Right lobe of liver (tissue), 6 donors: Measurements from ENCODE around the gene OGFOD3. TPM values are rescaled to one million over a fixed set of nuclear protein-coding genes. Genes with fewer than 3 reads are reported as not detected.

Source experiments
- ATAC-seq, 4 donors: fragments of 200-7000 bp; cut with Tn5 transposase; one replicate each; pipeline ENCODE4 v1.9.1; 2020; ENCODE audit warnings: mild to moderate bottlenecking in 4 of 4, moderate library complexity in 4 of 4
- DNase-seq, 3 donors: peaks; one replicate each; pipeline ENCODE4 v3.0.0-alpha.2; 2020
- H3K27ac ChIP-seq, 3 donors: fragments of 200-600 bp; one replicate each; pipeline ENCODE4 v1.8.0; 2022
- H3K27me3 ChIP-seq, 2 donors: fragments of 200-600 bp; one replicate each; pipeline ENCODE4 v1.8.0; 2022
- H3K36me3 ChIP-seq, 4 donors: fragments of 200-600 bp; sonication (generic) in 1 of 4; one replicate each; pipeline versions ENCODE4 v1.5.1 to v1.8.0; 2017 to 2022; ENCODE audit warnings: control low read depth in 1 of 4
- H3K4me1 ChIP-seq, 4 donors: fragments of 200-600 bp; sonication (generic) in 1 of 4; one replicate each; pipeline versions ENCODE4 v1.5.1 to v1.8.0; 2017 to 2022; ENCODE audit warnings: control low read depth in 1 of 4
- H3K4me3 ChIP-seq, 3 donors: fragments of 200-600 bp; one replicate each; pipeline ENCODE4 v1.8.0; 2022
- H3K9me3 ChIP-seq, 4 donors: fragments of 200-600 bp; sonication (generic) in 1 of 4; one replicate each; pipeline versions ENCODE4 v1.5.1 to v1.8.0; 2017 to 2022; ENCODE audit warnings: control low read depth in 1 of 4
- CTCF ChIP-seq, 4 donors: fragments of 200-600 bp in 3 of 4; fragments of 450-650 bp in 1 of 4; IDR thresholded peaks; one replicate each; pipeline versions ENCODE4 v1.5.1 to v1.8.0; 2016 to 2022; ENCODE audit warnings: antibody characterized with exemption in 4 of 4, mild to moderate bottlenecking in 2 of 4
- POLR2A ChIP-seq: fragments of 450-650 bp; IDR thresholded peaks from one replicate; pipeline ENCODE4 v1.6.1; 2017; ENCODE audit warnings: antibody characterized with exemption, mild to moderate bottlenecking
- WGBS: methylation state at CpG from one replicate; pipeline ENCODE4 v1.1.6; 2018; ENCODE audit warnings: low coverage, low lambda C conversion rate; ENCODE audit not compliant: insufficient coverage; ENCODE audit errors: missing lambda C conversion rate; 5-methylcytosine and 5-hydroxymethylcytosine counted together
- intact Hi-C, 2 donors: fragments of 100-400 bp; cut with DNase I; formaldehyde crosslinking; loops; one replicate each; pipeline versions ENCODE4 v1.11.2 to v1.14.1; 2022
- long read RNA-seq: library from polyadenylated mRNA; unstranded; transcript quantifications from one replicate; pipeline ENCODE4 v2.0.0, GENCODE V29; 2019
- total RNA-seq, 6 experiments: library from RNA; depleted of rRNA in 2 of 6; stranded (reverse); fragments of >200 nt in 2 of 6; fragmentation: NEBNext Ultra II Directional in 3 of 6; extraction: Animal tissue kit (Norgen Biotek cat#: 25700) in 3 of 6; gene quantifications; one replicate each; pipeline versions ENCODE4 v1.1.0 to v1.2.4, GENCODE V29; 2016 to 2023
- donor health status: DM: no; HTN: yes; CAD: no.
- donor health status: DM: no; HTN: no; CAD: no.
- donor health status: DM: no; HTN: no; CAD: no.
- donor health status: DM: no; HTN: yes; CAD: no.
- donor health status: DM: no; HTN: yes; CAD: no.

The OGFOD3 gene
- 10 to 100 TPM; 13.5 to 23.4 (median 16.2) TPM for total RNA-seq
- long read RNA-seq, full-length matches to known transcripts: 3 of 4 reads
- long read RNA-seq, partial matches to known transcripts: 0 of 4 reads
- long read RNA-seq, other reads (novel, unspliced or antisense): 1 of 4 reads

GRCh38 chr17:82418001-82418986 is at the start of gene OGFOD3, which contains the start of gene HEXD:
TSS of gene OGFOD3 (minus strand) at chr17:82418586. CDS start at chr17:82418485, 101 bp downstream.
TSS of gene HEXD (plus strand) at chr17:82418347. CDS start at chr17:82419800, 1,453 bp downstream.
- Histone ChIP-seq H3K36me3 (no peaks in the 10 kb centered on the region), H3K27me3 (no peaks in the 10 kb centered on the region), H3K4me3 (peak within 1 kb of the TSS; percentile 73 to 88 (median 83)), H3K27ac (peak within 1 kb of the TSS; percentile 74 to 87 (median 87)), H3K4me1 (peaks cover 0 to 22% (median 6%) of the 10 kb centered on the region in 4 donors), H3K9me3 (no peaks in the 10 kb centered on the region)
- ATAC-seq: peak; percentile 87 to 96 (median 90)
- TF ChIP-seq CTCF (IDR thresholded peaks at IDR 0.05) (peak in 1 of 4 donors; percentile 31), POLR2A (peak; percentile 63)
- DNase-seq: peak; percentile 88
- intact Hi-C loops: loop anchor here in 1 of 2 donors (10.0 kb wide), 1 partner anchor 63 kb away; the partner anchor contains the start of gene TEX19
- 3% methylated on average over 18 of the region's 108 CpGs for WGBS

- H3K4me1 ChIP-seq: peaks cover 0 to 10% (median 3%) of the 10 kb centered on the region in 4 donors
- peaks cover 3 to 69% (median 6%) of the 10 kb centered on the region in 4 donors for H3K36me3 ChIP-seq
- H3K4me3 ChIP-seq: no peak overlapping the region
- no peaks in the 10 kb centered on the region for H3K9me3 ChIP-seq
- TF ChIP-seq CTCF (IDR thresholded peaks at IDR 0.05) (no peak), POLR2A (no peak)
- intact Hi-C loops: no loop called here
- WGBS: 82% methylated on average over 5 of the region's 7 CpGs
- H3K27ac ChIP-seq: no peak overlapping the region
- DNase-seq: no peak
- H3K27me3 ChIP-seq: no peaks in the 10 kb centered on the region
- ATAC-seq: no peak
Observed at GRCh38 chr17:82465023-82465603, 46.7 kb upstream of the OGFOD3 start.

GRCh38 chr17:82464567-82464929 is 46.2 kb upstream of the OGFOD3 start:
- ATAC-seq (no peak), DNase-seq (no peak)
- WGBS: 84% methylated on average over 4 of the region's 11 CpGs
- H3K9me3 ChIP-seq: no peaks in the 10 kb centered on the region
- no peak for TF ChIP-seq POLR2A
- no peak for TF ChIP-seq CTCF (IDR thresholded peaks at IDR 0.05)
- no peak overlapping the region for H3K27ac ChIP-seq
- peaks cover 3 to 64% (median 6%) of the 10 kb centered on the region in 4 donors for H3K36me3 ChIP-seq
- no peaks in the 10 kb centered on the region for H3K27me3 ChIP-seq
- peaks cover 0 to 13% (median 3%) of the 10 kb centered on the region in 4 donors for H3K4me1 ChIP-seq
- H3K4me3 ChIP-seq: no peak overlapping the region
- intact Hi-C loops: no loop called here

GRCh38 chr17:82463925-82464566 is 45.7 kb upstream of the OGFOD3 start:
- TF ChIP-seq CTCF (IDR thresholded peaks at IDR 0.05) (no peak), POLR2A (no peak)
- Histone ChIP-seq H3K4me3 (no peak overlapping the region), H3K27ac (no peak overlapping the region), H3K27me3 (no peaks in the 10 kb centered on the region), H3K36me3 (peaks cover 3 to 59% (median 6%) of the 10 kb centered on the region in 4 donors), H3K4me1 (peaks cover 0 to 16% (median 3%) of the 10 kb centered on the region in 4 donors), H3K9me3 (no peaks in the 10 kb centered on the region)
- 58% methylated on average over 6 of the region's 7 CpGs for WGBS
- ATAC-seq: no peak
- intact Hi-C loops: no loop called here
- DNase-seq: no peak
